Hepatocyte (in vitro differentiated cells): Measurements from ENCODE around the gene ACKR3. TPM values are rescaled to one million over a fixed set of nuclear protein-coding genes. Genes with fewer than 3 reads are reported as not detected.

Experiments
- DNase-seq: peaks from one replicate; pipeline ENCODE4 v3.0.0-alpha.2; 2016; ENCODE audit warnings: low spot score
- H2AFZ ChIP-seq: fragments of 200-600 bp; sonication (generic); 2 replicates; pipeline ENCODE4 v1.6.0; 2016; ENCODE audit warnings: antibody characterized with exemption, mild to moderate bottlenecking
- H3K27ac ChIP-seq: fragments of 200-600 bp; sonication (generic); 2 replicates; pipeline ENCODE4 v1.5.1; 2016; ENCODE audit warnings: mild to moderate bottlenecking
- H3K27me3 ChIP-seq: fragments of 200-600 bp; sonication (generic); 2 replicates; pipeline ENCODE4 v1.6.1; 2016
- H3K36me3 ChIP-seq: fragments of 200-600 bp; sonication (generic); replicated peaks from 2 replicates; pipeline ENCODE4 v1.5.1; 2016; ENCODE audit warnings: low read depth; ENCODE audit not compliant: insufficient read depth
- H3K4me1 ChIP-seq: fragments of 200-600 bp; sonication (generic); 2 replicates; pipeline ENCODE4 v1.5.1; 2016; ENCODE audit warnings: mild to moderate bottlenecking, moderate library complexity; ENCODE audit not compliant: insufficient read depth
- H3K4me2 ChIP-seq: fragments of 200-600 bp; sonication (generic); 2 replicates; pipeline ENCODE4 v1.6.0; 2016
- H3K4me3 ChIP-seq: fragments of 200-600 bp; sonication (generic); 2 replicates; pipeline ENCODE4 v1.5.1; 2016; ENCODE audit warnings: mild to moderate bottlenecking
- H3K79me2 ChIP-seq: fragments of 200-600 bp; sonication (generic); 2 replicates; pipeline ENCODE4 v1.6.0; 2017; ENCODE audit warnings: mild to moderate bottlenecking
- H3K9me2 ChIP-seq: fragments of 200-600 bp; sonication (generic); replicated peaks from 2 replicates; pipeline ENCODE4 v1.6.0; 2017; ENCODE audit warnings: mild to moderate bottlenecking; ENCODE audit not compliant: insufficient read depth
- H3K9me3 ChIP-seq: fragments of 200-600 bp; sonication (generic); 2 replicates; pipeline ENCODE4 v1.5.1; 2016; ENCODE audit warnings: low read depth, mild to moderate bottlenecking
- H4K20me1 ChIP-seq: fragments of 200-600 bp; sonication (generic); 2 replicates; pipeline ENCODE4 v1.6.0; 2016; ENCODE audit warnings: mild to moderate bottlenecking; ENCODE audit not compliant: insufficient read depth, poor library complexity, severe bottlenecking
- EZH2 ChIP-seq: fragments of 200-600 bp; sonication (generic); IDR thresholded peaks from 2 replicates; pipeline ENCODE4 v1.6.1; 2016; ENCODE audit warnings: antibody characterized with exemption, mild to moderate bottlenecking, borderline replicate concordance
- EZH2phosphoT487 ChIP-seq: fragments of 200-600 bp; sonication (generic); IDR thresholded peaks from one replicate; pipeline ENCODE4 v1.6.1; 2018; ENCODE audit warnings: antibody characterized with exemption, mild to moderate bottlenecking, low read depth, moderate library complexity; ENCODE audit not compliant: unreplicated experiment, severe bottlenecking
- WGBS: methylation state at CpG from one replicate; pipeline ENCODE4 v1.1.6; 2016; ENCODE audit warnings: low lambda C conversion rate; ENCODE audit errors: missing lambda C conversion rate; 5-methylcytosine and 5-hydroxymethylcytosine counted together
- polyA plus RNA-seq: library from polyadenylated mRNA; unstranded; fragments of >200 nt; fragmentation: Nextera tagmentation; extraction: Ambion mirVana; gene quantifications from 2 replicates; pipeline ENCODE4 v1.2.1, GENCODE V29; 2016
- total RNA-seq: library from RNA; depleted of rRNA; stranded (reverse); fragments of >200 nt; gene quantifications from 2 replicates; pipeline ENCODE4 v1.2.3, GENCODE V29; 2014
- TF ChIP-seq, protein P1 (sequence below): fragments of 200-600 bp; sonication (generic); IDR thresholded peaks from 2 replicates; pipeline ENCODE4 v1.5.1; 2016; ENCODE audit warnings: antibody characterized with exemption, mild to moderate bottlenecking; ENCODE audit not compliant: poor library complexity

ACKR3 gene
- total and polyA plus RNA-seq, 2 experiments from 2014 or later = 49.5 to 58.9 TPM

DNA sequence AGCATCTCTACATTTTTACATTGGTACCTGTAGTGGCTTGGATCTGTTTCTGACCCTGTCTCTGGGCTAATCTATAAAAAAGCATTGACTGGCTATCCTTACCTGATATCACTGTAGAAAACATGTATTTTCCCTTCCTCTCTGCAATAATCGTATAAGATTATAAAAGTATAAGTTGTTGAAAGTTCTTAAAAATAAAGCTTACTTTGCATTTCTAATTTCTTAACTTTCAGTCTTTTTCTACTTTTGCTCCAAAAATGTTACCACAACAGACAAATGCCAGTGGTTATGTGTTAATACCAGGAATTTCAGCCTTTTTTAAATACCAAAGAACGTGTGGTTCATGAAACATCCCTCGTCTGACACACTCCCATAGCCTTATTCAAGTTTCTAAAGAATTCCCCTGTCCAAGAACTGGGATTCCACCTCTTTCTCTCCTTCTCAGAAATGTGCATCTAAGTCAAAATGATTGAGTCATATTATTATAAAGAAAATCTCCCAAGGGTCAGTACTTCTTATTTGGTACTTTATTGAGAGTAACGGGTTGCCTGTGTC is 28.5 kb upstream of the ACKR3 start:
- H4K20me1 ChIP-seq = no peaks in the 10 kb centered on the region
- WGBS = 75% methylated on average over 4 of the region's 4 CpGs
- H3K4me1 ChIP-seq = no peaks in the 10 kb centered on the region
- H3K4me3 ChIP-seq = no peak overlapping the region
- H3K9me3 ChIP-seq = no peaks in the 10 kb centered on the region
- no peaks in the 10 kb centered on the region for H3K79me2 ChIP-seq
- no peak overlapping the region for H3K27ac ChIP-seq
- no peak for DNase-seq
- H3K4me2 ChIP-seq = no peak overlapping the region
- TF ChIP-seq EZH2 = no peak
- TF ChIP-seq EZH2phosphoT487 = no peak
- TF ChIP-seq, protein P1, sequence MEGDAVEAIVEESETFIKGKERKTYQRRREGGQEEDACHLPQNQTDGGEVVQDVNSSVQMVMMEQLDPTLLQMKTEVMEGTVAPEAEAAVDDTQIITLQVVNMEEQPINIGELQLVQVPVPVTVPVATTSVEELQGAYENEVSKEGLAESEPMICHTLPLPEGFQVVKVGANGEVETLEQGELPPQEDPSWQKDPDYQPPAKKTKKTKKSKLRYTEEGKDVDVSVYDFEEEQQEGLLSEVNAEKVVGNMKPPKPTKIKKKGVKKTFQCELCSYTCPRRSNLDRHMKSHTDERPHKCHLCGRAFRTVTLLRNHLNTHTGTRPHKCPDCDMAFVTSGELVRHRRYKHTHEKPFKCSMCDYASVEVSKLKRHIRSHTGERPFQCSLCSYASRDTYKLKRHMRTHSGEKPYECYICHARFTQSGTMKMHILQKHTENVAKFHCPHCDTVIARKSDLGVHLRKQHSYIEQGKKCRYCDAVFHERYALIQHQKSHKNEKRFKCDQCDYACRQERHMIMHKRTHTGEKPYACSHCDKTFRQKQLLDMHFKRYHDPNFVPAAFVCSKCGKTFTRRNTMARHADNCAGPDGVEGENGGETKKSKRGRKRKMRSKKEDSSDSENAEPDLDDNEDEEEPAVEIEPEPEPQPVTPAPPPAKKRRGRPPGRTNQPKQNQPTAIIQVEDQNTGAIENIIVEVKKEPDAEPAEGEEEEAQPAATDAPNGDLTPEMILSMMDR = no peak
- H2AFZ ChIP-seq = no peak overlapping the region
- no peaks in the 10 kb centered on the region for H3K36me3 ChIP-seq
- no peaks in the 10 kb centered on the region for H3K27me3 ChIP-seq
- H3K9me2 ChIP-seq = no peaks in the 10 kb centered on the region

DNA sequence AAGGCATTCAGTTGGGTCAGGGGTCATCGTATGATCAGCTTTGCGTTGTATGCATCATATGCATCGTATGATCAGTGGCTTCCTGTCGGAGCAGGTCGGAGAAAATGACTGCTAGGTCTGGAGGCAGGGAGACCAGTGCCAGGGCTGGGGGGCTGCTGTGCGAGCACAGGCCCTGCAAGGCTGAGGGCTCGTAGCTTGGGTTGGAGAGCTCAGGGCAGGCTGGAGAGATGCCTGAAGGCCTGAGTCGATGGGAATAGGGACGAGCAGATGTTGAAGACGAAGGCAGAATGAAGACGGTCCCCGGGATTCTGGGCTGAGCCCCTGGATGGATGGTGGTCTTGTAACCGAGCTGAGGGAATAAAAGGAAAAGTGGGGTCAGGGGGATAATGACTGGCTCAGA is 25.3 kb upstream of the ACKR3 start:
- WGBS = 91% methylated on average over 13 of the region's 13 CpGs
- H3K27ac ChIP-seq = no peak overlapping the region

DNA sequence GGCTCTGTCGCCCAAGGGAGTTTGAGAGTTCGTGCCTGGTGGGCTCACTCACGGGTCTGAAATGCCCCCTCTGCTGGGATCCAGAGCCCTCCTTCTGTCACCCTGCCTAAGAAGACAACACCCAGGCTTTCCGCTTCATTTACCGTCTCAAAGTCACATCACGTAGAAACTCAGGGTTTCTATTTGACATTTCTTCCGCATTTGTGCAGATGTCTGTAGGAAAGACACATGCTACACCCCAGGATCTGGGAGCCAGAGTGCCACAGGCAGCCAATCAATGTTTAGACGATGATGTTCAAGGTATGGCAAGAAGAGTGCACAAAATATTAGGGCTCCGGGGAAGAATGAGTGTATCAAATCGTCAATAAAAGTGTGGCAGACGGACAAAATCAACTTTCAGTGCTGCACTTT is 24.4 kb upstream of the ACKR3 start:
- 90% methylated on average over 11 of the region's 11 CpGs for WGBS
- no peak overlapping the region for H3K4me3 ChIP-seq
- H2AFZ ChIP-seq = no peak overlapping the region
- H3K27me3 ChIP-seq = no peaks in the 10 kb centered on the region
- TF ChIP-seq EZH2 (no peak), EZH2phosphoT487 (no peak)
- TF ChIP-seq, protein P1 = no peak
- H3K79me2 ChIP-seq = no peaks in the 10 kb centered on the region
- H3K4me1 ChIP-seq = no peaks in the 10 kb centered on the region
- H4K20me1 ChIP-seq = no peaks in the 10 kb centered on the region
- no peak overlapping the region for H3K27ac ChIP-seq
- no peak overlapping the region for H3K4me2 ChIP-seq
- H3K9me3 ChIP-seq = no peaks in the 10 kb centered on the region
- DNase-seq = no peak
- no peaks in the 10 kb centered on the region for H3K36me3 ChIP-seq
- no peaks in the 10 kb centered on the region for H3K9me2 ChIP-seq

More for the DNA sequence above, 25.3 kb upstream of the ACKR3 start:
- H3K9me3 ChIP-seq = no peaks in the 10 kb centered on the region
- no peak overlapping the region for H3K4me3 ChIP-seq
- DNase-seq = no peak
- no peak overlapping the region for H2AFZ ChIP-seq
- H4K20me1 ChIP-seq = no peaks in the 10 kb centered on the region
- H3K4me1 ChIP-seq = no peaks in the 10 kb centered on the region
- H3K27me3 ChIP-seq = no peaks in the 10 kb centered on the region
- H3K79me2 ChIP-seq = no peaks in the 10 kb centered on the region
- no peaks in the 10 kb centered on the region for H3K36me3 ChIP-seq
- TF ChIP-seq EZH2phosphoT487 (no peak), EZH2 (no peak)
- TF ChIP-seq, protein P1 = no peak
- no peak overlapping the region for H3K4me2 ChIP-seq
- no peaks in the 10 kb centered on the region for H3K9me2 ChIP-seq
